Breast epithelium (tissue), 4 donors: ENCODE measurements around the gene USP20. TPM values are rescaled to one million over a fixed set of nuclear protein-coding genes. Genes with fewer than 3 reads are reported as not detected.

Source experiments
- DNase-seq, 2 donors: peaks; one replicate each; pipeline ENCODE4 v3.0.0-alpha.2; 2019; ENCODE audit warnings: low spot score in 2 of 2
- H3K27ac ChIP-seq, 2 donors: fragments of 200-600 bp; sonication (generic) in 1 of 2; one replicate each; pipeline ENCODE4 v1.5.1; 2016 to 2019; ENCODE audit warnings: mild to moderate bottlenecking in 1 of 2
- H3K27me3 ChIP-seq, 2 donors: fragments of 200-600 bp; sonication (generic) in 1 of 2; one replicate each; pipeline versions ENCODE4 v1.5.1 to v1.6.0; 2017 to 2019; ENCODE audit warnings: control low read depth in 1 of 2, mild to moderate bottlenecking in 1 of 2
- H3K36me3 ChIP-seq: fragments of 200-600 bp; one replicate; pipeline ENCODE4 v1.5.1; 2019
- H3K4me1 ChIP-seq, 2 donors: fragments of 200-600 bp; sonication (generic); one replicate each; pipeline ENCODE4 v1.5.1; 2016 to 2019; ENCODE audit warnings: control low read depth in 1 of 2
- H3K4me3 ChIP-seq, 3 donors: fragments of 200-600 bp; sonication (generic); 1 replicate in 2 of 3; 2 replicates in 1 of 3; pipeline ENCODE4 v1.5.1; 2016 to 2019; ENCODE audit warnings: mild to moderate bottlenecking in 3 of 3, moderate library complexity in 2 of 3
- H3K9me3 ChIP-seq, 2 donors: fragments of 200-600 bp; sonication (generic) in 1 of 2; one replicate each; pipeline ENCODE4 v1.5.1; 2016 to 2019; ENCODE audit warnings: control low read depth in 1 of 2
- CTCF ChIP-seq, 3 donors: fragments of 450-650 bp; IDR thresholded peaks; one replicate each; pipeline ENCODE4 v1.5.1; 2016 to 2017; ENCODE audit warnings: antibody characterized with exemption in 3 of 3, mild to moderate bottlenecking in 3 of 3, moderate library complexity in 3 of 3
- POLR2A ChIP-seq: fragments of 450-650 bp; IDR thresholded peaks from one replicate; pipeline ENCODE4 v1.6.1; 2016; ENCODE audit warnings: antibody characterized with exemption, mild to moderate bottlenecking, moderate library complexity
- POLR2AphosphoS5 ChIP-seq, 3 donors: sonication (generic); formaldehyde crosslinking; IDR thresholded peaks; one replicate each; pipeline ENCODE4 v1.6.1; 2017; ENCODE audit warnings: antibody characterized with exemption in 3 of 3
- intact Hi-C: fragments of 100-400 bp; cut with DNase I; formaldehyde crosslinking; loops from one replicate; pipeline ENCODE4 v1.15.1; 2023; ENCODE audit warnings: low total_unique reads
- total RNA-seq, 3 donors: library from RNA; depleted of rRNA; stranded (reverse); fragments of >200 nt; gene quantifications; one replicate each; pipeline ENCODE4 v1.1.0, GENCODE V29; 2016

USP20 gene
- total RNA-seq, 3 donors from 2014 or later, result 15.0 to 30.9 (median 22.3) TPM

GRCh38 chr9:129919277-129919676 lies 84.0 kb downstream of the USP20 start:
- Histone ChIP-seq H3K36me3 (peaks cover 5% of the 10 kb centered on the region), H3K4me3 (no peak overlapping the region), H3K27ac (no peak overlapping the region), H3K4me1 (no peaks in the 10 kb centered on the region), H3K27me3 (no peaks in the 10 kb centered on the region), H3K9me3 (no peaks in the 10 kb centered on the region)
- no peak for DNase-seq
- intact Hi-C loops, result no loop called here
- TF ChIP-seq POLR2A (no peak), CTCF (IDR thresholded peaks at IDR 0.05) (no peak), POLR2AphosphoS5 (IDR thresholded peaks at IDR 0.05) (no peak)

GRCh38 chr9:129919841-129920240 lies 84.6 kb downstream of the USP20 start:
- intact Hi-C loops, result no loop called here
- no peaks in the 10 kb centered on the region for H3K27me3 ChIP-seq
- no peak overlapping the region for H3K27ac ChIP-seq
- no peaks in the 10 kb centered on the region for H3K4me1 ChIP-seq
- DNase-seq, result no peak
- no peak for TF ChIP-seq CTCF (IDR thresholded peaks at IDR 0.05)
- no peak for TF ChIP-seq POLR2A
- no peak for TF ChIP-seq POLR2AphosphoS5 (IDR thresholded peaks at IDR 0.05)
- peaks cover 5% of the 10 kb centered on the region for H3K36me3 ChIP-seq
- H3K4me3 ChIP-seq, result no peak overlapping the region
- H3K9me3 ChIP-seq, result no peaks in the 10 kb centered on the region

- DNase-seq, result no peak
- Histone ChIP-seq H3K27me3 (no peaks in the 10 kb centered on the region), H3K4me1 (no peaks in the 10 kb centered on the region), H3K36me3 (peaks cover 5% of the 10 kb centered on the region), H3K9me3 (no peaks in the 10 kb centered on the region), H3K27ac (no peak overlapping the region), H3K4me3 (no peak overlapping the region)
- intact Hi-C loops, result no loop called here
- TF ChIP-seq POLR2AphosphoS5 (IDR thresholded peaks at IDR 0.05) (no peak), CTCF (IDR thresholded peaks at IDR 0.05) (no peak), POLR2A (no peak)
These were observed 86.6 kb downstream of the USP20 start for GRCh38 chr9:129921905-129922304.

GRCh38 chr9:129923589-129923988 lies 88.3 kb downstream of the USP20 start:
- TF ChIP-seq POLR2AphosphoS5 (IDR thresholded peaks at IDR 0.05), result no peak
- TF ChIP-seq POLR2A, result no peak
- no peak for TF ChIP-seq CTCF (IDR thresholded peaks at IDR 0.05)
- no peak for DNase-seq
- Histone ChIP-seq H3K4me1 (no peaks in the 10 kb centered on the region), H3K9me3 (no peaks in the 10 kb centered on the region), H3K27ac (no peak overlapping the region), H3K4me3 (no peak overlapping the region), H3K36me3 (peaks cover 5% of the 10 kb centered on the region), H3K27me3 (no peaks in the 10 kb centered on the region)
- intact Hi-C loops, result no loop called here

- no peak for DNase-seq
- H3K36me3 ChIP-seq, result no peaks in the 10 kb centered on the region
- no peaks in the 10 kb centered on the region for H3K4me1 ChIP-seq
- H3K4me3 ChIP-seq, result no peak overlapping the region
- H3K27me3 ChIP-seq, result no peaks in the 10 kb centered on the region
- TF ChIP-seq POLR2AphosphoS5 (IDR thresholded peaks at IDR 0.05) (no peak), POLR2A (no peak), CTCF (IDR thresholded peaks at IDR 0.05) (no peak)
- H3K27ac ChIP-seq, result no peak overlapping the region
- H3K9me3 ChIP-seq, result no peaks in the 10 kb centered on the region
- intact Hi-C loops, result no loop called here
These were observed 94.4 kb downstream of the USP20 start for GRCh38 chr9:129929496-129930125.
